A673 (cell line): ENCODE results near the gene ZEB2. TPM values are rescaled to one million over a fixed set of nuclear protein-coding genes. Genes with fewer than 3 reads are reported as not detected.

ENCODE experiments used
- BruUV-seq: library from RNA; stranded (reverse); fragments of 400-500 nt; replicated peaks from 2 replicates; lab custom pipeline; 2021; lab: Mats Ljungman, UMichigan
- CTCF ChIA-PET: fragments of 300-600 bp; sonication (Branson Sonifier 250); formaldehyde crosslinking; loops from one replicate; lab custom pipeline; 2022; ENCODE audit warnings: antibody characterized with exemption; lab: Charles Lee
- POLR2A ChIA-PET: fragments of 300-600 bp; sonication (Branson Sonifier 250); formaldehyde crosslinking; loops from one replicate; lab custom pipeline; 2022; ENCODE audit warnings: antibody characterized with exemption; ENCODE audit not compliant: low non-redundant PET; lab: Charles Lee
- DNase-seq: peaks from one replicate; pipeline ENCODE4 v3.0.0-alpha.2; 2015; ENCODE audit warnings: low spot score
- H3K27ac ChIP-seq: fragments of 200-600 bp; sonication (generic); 2 replicates; pipeline ENCODE4 v1.5.1; 2016; ENCODE audit warnings: mixed run types, low read depth, mild to moderate bottlenecking, mixed read lengths, antibody characterized with exemption, low read length; ENCODE audit not compliant: poor library complexity, severe bottlenecking
- H3K27me3 ChIP-seq: fragments of 200-600 bp; sonication (generic); replicated peaks from 2 replicates; pipeline ENCODE4 v1.6.1; 2017; ENCODE audit warnings: mixed run types, low read depth, mild to moderate bottlenecking, mixed read lengths, antibody characterized with exemption, low read length; ENCODE audit not compliant: insufficient read depth, poor library complexity
- H3K36me3 ChIP-seq: fragments of 200-600 bp; sonication (generic); 2 replicates; pipeline ENCODE4 v1.6.1; 2016; ENCODE audit warnings: mixed run types, mild to moderate bottlenecking, mixed read lengths, antibody characterized with exemption, low read length; ENCODE audit not compliant: insufficient read depth, poor library complexity, severe bottlenecking
- H3K4me1 ChIP-seq: fragments of 200-600 bp; sonication (generic); 2 replicates; pipeline ENCODE4 v1.6.1; 2017; ENCODE audit warnings: mixed run types, mild to moderate bottlenecking, mixed read lengths, antibody characterized with exemption, low read length; ENCODE audit not compliant: insufficient read depth, poor library complexity, severe bottlenecking
- H3K4me3 ChIP-seq: fragments of 200-600 bp; sonication (generic); 2 replicates; pipeline ENCODE4 v1.5.1; 2016; ENCODE audit warnings: low read depth, mixed run types, mild to moderate bottlenecking, mixed read lengths, low read length; ENCODE audit not compliant: poor library complexity, severe bottlenecking
- H3K9me3 ChIP-seq: fragments of 200-600 bp; sonication (generic); 2 replicates; pipeline ENCODE4 v1.6.1; 2016; ENCODE audit warnings: mixed run types, low read depth, mild to moderate bottlenecking, mixed read lengths, antibody characterized with exemption, low read length; ENCODE audit not compliant: poor library complexity, severe bottlenecking
- EZH2 ChIP-seq: fragments of 200-600 bp; sonication (generic); IDR thresholded peaks from 2 replicates; pipeline ENCODE4 v1.6.1; 2017; ENCODE audit warnings: borderline replicate concordance, low read depth, mild to moderate bottlenecking, mixed read lengths, antibody characterized with exemption, low read length; ENCODE audit not compliant: poor library complexity, severe bottlenecking
- intact Hi-C: fragments of 100-400 bp; cut with micrococcal nuclease; formaldehyde crosslinking; loops from one replicate; pipeline ENCODE4 v1.10.0; 2022; ENCODE audit not compliant: unreplicated experiment
- total RNA-seq: library from RNA; stranded (reverse); gene quantifications from 2 replicates; pipeline ENCODE4 v1.2.3, GENCODE V29; 2021
- TF ChIP-seq, protein P1 (sequence below): fragments of 300-800, 200-600 bp; sonication (generic); conservative IDR thresholded peaks from 2 replicates; pipeline ENCODE4 v1.5.1; 2017; ENCODE audit warnings: low read depth, mild to moderate bottlenecking, antibody characterized with exemption, low read length, moderate library complexity, mixed read lengths

ZEB2 gene
- total RNA-seq, 1 experiment from 2014 or later: 146 TPM

DNA sequence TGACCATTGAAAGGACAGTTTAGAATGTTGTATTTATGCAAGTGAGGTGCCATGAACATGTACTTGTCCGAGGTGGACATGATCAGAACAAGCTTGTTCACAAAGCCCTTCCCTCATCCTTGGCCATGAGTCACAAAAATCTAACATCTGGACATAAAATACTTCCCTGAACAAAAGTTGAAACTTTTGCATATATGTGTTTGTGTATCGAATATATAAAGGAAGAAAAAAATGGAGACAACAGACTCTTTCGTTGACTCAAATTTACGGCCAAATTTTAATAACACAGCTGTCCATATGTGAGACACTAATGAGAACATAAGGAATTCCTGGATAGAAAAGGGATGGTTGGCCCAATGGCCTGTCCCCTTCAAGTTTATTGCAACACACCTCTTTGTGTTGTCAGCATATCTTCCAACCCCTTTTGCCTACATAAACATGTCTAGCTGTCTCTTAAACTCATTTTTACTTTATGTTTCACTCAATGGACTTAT, 19.4 kb upstream of the ZEB2 start:
- TF ChIP-seq, protein P1, sequence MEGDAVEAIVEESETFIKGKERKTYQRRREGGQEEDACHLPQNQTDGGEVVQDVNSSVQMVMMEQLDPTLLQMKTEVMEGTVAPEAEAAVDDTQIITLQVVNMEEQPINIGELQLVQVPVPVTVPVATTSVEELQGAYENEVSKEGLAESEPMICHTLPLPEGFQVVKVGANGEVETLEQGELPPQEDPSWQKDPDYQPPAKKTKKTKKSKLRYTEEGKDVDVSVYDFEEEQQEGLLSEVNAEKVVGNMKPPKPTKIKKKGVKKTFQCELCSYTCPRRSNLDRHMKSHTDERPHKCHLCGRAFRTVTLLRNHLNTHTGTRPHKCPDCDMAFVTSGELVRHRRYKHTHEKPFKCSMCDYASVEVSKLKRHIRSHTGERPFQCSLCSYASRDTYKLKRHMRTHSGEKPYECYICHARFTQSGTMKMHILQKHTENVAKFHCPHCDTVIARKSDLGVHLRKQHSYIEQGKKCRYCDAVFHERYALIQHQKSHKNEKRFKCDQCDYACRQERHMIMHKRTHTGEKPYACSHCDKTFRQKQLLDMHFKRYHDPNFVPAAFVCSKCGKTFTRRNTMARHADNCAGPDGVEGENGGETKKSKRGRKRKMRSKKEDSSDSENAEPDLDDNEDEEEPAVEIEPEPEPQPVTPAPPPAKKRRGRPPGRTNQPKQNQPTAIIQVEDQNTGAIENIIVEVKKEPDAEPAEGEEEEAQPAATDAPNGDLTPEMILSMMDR: no peak
- no peak for TF ChIP-seq EZH2
- Histone ChIP-seq H3K4me3 (no peak overlapping the region), H3K9me3 (peaks cover 3% of the 10 kb centered on the region), H3K36me3 (no peaks in the 10 kb centered on the region), H3K27ac (no peak overlapping the region), H3K4me1 (no peaks in the 10 kb centered on the region), H3K27me3 (no peaks in the 10 kb centered on the region)
- POLR2A ChIA-PET: no interaction called here
- BruUV-seq: no TSS peak
- intact Hi-C loops: no loop called here
- CTCF ChIA-PET: no interaction called here
- DNase-seq: no peak

DNA sequence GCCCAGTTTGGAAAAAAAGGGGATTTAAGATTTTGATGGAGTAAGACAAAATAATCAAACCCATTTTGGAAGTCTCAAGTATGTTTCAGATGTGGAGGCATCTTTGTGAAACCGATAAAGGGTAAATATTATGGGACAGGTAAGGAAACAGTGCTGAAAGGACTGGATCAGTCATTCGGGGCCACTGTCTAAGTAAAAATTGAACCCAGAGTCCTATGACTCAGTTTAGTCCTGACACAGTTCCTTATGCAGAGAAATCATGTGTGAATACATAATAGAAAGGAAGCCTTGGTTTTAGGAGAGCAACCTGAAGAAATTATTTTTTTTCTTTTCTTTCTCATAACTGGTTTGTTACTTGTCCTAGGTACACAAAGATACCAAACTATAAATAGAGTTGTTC, 15.4 kb upstream of the ZEB2 start:
- Histone ChIP-seq H3K9me3 (no peaks in the 10 kb centered on the region), H3K4me1 (no peaks in the 10 kb centered on the region), H3K27ac (no peak overlapping the region), H3K27me3 (no peaks in the 10 kb centered on the region), H3K4me3 (no peak overlapping the region), H3K36me3 (no peaks in the 10 kb centered on the region)
- CTCF ChIA-PET: no interaction called here
- no TSS peak for BruUV-seq
- intact Hi-C loops: no loop called here
- DNase-seq: no peak
- POLR2A ChIA-PET: no interaction called here
- TF ChIP-seq, protein P1: no peak
- no peak for TF ChIP-seq EZH2

- Histone ChIP-seq H3K27ac (no peak overlapping the region), H3K4me1 (no peaks in the 10 kb centered on the region), H3K27me3 (no peaks in the 10 kb centered on the region), H3K4me3 (no peak overlapping the region), H3K36me3 (no peaks in the 10 kb centered on the region), H3K9me3 (no peaks in the 10 kb centered on the region)
- ChIA-PET CTCF (no interaction called here), POLR2A (no interaction called here)
- TF ChIP-seq, protein P1: no peak
- no peak for TF ChIP-seq EZH2
- no peak for DNase-seq
- intact Hi-C loops: no loop called here
- BruUV-seq: no TSS peak
Observed at GRCh38 chr2:144533221-144533620, 13.3 kb upstream of the ZEB2 start.
